Measurements from ENCODE around the gene NTN4.
A peak's percentile ranks its signal among the peaks of the same experiment; 100 is the strongest.
"Not testable (repeated sequence)": the region's sequence is repeated elsewhere in the genome, so short reads cannot be mapped to it uniquely, and the experiment has no call there.

The NTN4 gene

DNA sequence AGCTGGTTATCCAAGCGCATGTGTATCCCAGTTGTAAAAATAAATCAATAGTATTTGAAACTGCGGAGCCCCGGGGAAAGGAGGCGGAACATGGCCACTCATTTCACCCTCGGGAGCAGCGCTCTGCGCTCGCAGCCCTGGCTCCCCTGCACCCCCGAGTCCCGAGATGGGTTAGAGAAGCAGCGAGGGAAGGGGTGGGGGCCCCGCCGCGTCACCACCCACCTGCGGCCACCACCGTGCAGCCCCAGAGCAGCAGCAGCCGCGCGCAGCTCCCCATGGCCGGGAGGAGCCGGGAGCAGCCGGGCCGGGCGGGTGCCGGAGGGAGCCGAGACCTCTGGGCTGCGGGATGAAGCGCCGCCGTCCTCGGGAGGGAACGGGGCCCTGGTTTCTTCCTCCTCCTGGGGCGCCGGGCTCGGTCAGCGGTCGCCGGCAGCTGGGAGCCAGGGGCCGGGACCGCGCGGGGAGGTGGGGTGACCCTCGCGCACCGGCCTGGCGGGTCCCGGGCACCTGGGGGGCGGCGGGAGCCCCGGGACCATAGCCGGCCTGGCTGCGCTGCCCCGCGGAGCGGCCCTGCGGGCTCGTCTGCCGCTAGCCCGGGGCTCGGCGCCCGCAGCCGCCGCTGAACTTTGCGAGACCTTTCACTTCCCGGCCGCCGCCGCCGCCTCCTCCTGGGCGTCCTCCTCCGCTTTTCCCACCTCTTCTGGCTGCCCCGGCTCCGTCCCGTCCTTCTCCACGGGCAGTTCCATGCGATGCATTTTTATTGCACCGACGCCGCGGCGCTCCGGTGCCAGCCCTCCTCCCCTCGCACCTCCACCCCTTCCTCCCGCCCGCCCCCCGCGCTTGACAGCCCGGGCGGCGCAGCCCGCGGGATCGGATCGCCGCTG lies at the start of gene NTN4:
NTN4 (minus strand) TSS at position 732 of the 884 bp plus-strand sequence; CDS start at position 277, 455 bp downstream.
- peak in 1 of 2 donors; percentile 16 for DNase-seq

DNA sequence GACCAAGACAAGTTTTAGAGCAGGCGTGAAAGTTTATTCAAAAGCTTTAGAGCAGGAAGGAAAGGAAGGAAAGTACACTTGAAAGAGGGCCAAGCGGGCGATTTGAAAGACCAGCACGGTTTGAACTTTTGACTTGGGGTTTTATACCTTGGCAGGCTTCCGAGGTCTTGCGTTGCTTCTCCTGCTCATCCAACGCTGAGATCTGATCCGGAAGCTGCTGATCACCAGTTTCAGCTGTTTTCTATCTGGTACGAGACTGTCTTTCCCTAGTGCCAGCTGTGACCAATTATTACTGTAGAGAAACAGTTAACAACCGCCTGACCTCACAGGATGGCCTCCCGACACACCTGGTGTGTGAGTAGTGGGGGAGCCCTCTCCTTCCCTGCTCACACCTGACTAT lies 47.6 kb upstream of the NTN4 start:
- no peak for DNase-seq

DNA sequence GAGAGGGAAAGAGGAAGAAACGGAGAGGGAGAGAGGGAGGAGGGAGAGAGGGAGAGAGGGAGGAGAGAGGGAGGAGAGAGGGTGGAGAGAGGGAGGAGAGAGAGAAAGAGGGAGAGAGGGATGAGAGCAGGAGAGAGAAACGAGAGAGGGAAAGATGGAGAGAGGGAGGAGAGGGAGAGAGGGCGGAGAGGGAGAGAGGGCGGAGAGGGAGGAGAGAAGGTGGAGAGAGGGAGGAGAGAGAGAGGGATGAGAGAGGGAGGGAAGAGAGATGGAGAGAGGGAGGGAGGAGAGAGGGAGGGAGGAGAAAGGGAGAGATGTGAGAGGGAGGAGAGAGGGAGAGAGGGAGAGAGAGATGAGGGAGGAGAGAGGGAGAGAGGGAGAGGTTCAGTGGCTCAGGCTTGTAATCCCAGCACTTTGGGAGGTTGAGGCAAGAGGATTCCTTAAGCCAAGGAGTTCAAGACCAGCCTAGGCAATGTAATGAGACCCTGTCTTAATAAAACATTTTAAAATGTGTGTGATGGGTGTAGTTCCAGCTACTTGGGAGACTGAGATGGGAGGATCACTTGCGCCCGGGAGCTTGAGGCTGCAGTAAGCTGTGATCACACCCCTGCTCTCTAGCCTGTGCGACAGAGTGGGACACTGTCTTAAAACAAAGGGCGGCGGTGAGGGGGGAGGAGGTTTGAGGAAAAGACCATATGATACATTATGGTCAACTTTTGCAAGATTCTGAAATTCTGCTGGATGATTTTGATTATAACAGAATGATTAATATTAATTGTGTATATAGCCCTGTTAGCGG lies 46.9 kb upstream of the NTN4 start:
- DNase-seq: no peak

DNA sequence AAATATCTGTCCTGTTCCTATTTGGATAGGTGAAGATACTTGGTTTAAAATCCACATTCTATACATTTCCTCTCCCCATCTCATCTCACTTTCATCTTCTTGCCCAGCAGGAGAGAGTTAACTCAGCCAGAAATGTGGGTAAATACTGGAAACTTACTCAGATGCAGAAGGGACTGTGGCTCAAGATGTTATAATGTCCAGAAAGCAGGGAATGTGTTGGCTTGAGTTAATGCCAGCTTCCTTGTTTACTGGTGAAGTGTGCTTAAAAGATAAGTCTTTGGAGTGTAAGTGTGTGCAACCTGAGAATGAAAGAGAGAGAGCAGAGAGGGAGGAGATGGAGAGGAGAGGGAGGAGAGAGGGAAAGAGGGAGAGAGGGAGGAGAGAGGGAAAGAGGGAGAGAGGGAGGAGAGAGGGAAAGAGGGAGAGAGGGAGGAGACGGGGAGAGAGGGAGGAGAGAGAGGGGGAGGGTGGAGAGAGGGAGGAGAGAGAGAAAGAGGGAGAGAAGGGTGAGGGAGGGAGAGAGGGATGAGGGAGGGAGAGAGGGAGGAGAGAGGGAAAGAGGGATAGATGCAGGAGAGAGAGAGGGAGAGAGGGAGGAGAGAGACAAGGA lies 46.2 kb upstream of the NTN4 start:
- DNase-seq: no peak

DNA sequence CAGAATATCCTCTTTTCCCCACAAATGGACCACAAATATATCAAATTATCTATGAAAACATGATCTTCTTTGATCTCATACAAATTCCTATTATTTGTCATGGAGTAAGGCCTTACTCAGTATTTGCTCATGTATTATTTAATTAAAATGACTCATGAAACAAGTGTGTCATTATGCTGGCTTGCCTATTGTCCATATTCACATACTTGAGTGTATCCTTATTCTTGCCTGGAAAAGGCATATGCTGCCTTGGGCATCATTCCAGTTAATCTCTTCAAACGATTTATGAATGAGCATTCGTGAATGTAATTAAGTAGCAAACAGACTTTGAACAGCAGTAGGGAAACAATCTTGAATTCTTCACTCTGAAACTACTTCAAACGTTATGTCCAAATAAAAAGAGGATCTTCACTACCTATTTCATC lies 45.6 kb upstream of the NTN4 start:
- DNase-seq: no peak

DNA sequence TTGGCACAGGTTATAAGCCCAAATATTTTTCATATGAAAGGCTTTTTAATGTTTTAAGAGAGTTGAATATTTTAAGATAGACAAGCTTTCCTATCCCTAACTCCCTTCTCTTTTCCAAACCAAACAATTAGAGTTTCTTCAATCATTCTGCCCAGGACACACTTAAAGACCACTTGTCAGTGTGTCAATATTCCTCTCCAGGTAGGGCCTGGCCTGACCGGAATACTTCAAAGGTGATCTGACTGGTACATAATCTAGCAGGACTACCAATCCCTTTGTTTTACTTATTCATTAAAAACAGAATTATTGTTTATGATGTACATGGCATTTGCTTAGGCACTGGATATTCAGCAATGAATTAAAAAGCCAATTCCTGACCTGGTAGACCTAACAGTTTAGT lies 44.0 kb upstream of the NTN4 start:
- no peak for DNase-seq

DNA sequence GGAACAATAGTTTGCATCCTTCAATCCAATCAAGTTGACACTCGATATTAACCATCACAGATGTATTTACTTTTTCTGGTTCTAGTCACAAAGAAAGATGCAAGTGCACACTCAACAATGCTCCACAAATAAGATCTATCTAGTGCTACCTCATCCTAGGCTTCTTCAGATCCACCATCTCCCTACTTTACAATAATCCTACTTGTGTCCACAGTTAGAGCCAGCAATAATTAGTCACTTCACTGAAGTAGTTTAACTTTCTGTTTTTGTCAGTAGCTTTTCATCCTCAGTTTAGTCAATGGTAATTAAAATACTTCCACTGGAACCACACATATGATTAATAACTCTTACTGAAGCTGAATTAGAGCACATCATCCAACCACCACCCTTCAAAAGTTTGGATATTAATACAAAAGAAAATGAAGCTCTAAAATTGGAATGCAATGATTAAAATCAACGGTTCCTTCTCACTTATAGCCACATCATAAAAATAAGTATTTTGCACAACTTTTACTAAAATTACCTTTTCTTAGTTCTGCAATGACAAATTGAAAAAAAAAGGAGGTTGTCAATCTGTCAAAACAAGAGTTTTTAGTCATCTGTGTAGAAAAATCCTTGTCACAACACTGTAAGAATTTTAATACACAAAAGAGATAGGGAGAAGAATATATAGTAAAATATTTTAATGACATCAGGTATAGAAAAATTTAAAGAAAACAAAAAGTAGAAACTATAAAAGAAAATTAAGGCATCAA lies 39.9 kb upstream of the NTN4 start:
- no peak for DNase-seq

DNA sequence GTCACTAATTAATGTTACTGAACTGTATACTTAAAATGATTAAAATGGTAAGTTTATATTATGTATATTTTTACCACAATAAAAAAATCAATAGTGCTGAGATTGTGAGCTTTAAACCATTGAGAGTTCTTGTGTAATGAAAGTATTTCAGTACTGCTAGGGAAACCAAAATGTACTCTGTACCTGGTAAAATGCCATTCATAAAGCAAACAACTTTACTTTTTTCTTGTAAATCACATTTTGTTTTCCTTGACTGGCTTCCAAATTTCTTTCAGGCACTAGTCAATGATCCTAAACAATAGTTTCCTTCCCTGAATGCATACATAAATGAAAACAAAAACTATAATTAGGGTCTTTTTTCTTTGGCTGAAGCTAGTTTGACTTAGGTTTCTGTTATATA lies 38.8 kb upstream of the NTN4 start:
- DNase-seq: no peak

DNA sequence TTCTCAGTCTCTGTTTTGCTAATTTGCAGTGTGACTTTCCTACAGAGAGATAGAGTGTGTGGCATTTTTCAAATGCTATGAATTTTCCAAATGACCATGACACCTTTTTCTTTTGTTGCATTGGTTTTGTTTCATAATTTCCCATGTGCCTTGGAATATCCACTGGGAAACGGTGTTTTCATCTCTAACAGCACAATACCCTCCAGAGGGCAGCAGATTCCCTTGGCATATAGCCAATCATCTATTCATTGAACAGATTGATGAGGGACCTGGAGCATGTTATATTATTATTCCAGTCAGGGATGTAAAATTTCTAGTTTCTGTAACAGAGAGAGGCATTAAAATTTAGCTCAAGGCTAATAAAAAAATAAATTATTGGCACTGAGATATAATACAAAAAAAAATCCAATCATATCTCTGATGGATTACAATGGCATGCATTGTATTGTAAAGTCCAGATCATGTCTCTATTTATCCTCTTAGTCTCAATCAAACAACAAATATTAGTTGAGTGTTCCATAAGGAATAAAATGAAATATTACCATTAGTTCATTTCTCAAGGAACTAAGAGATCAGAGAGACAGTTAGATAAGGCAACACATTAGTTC lies 29.6 kb upstream of the NTN4 start:
- DNase-seq: peak in 1 of 2 donors; percentile 9

DNA sequence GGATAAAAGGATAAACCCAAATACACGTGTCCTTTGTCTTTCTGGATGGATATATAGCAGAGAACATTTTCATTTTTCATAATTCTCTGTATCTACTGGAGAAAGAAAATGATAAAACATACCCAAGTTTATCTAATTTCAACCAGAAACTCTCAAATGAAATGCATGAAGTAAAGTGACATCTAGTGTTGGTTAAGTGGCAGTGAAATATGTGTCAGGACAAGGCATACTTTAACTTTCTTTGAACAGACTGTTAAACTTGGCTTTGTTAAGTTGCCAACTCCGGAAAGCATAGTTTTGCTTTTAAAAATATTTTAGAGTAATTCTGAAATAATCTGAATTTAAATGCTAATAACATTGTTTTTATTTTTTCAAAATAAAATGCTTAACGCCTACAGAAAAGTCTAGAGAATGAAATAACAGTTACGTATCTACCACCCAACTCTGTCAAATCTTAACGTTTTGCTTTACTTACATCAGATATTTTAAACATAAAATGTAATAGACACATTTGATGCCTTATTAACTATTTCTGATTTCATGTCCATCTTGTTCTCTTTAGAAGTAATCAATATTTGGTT lies 25.2 kb upstream of the NTN4 start:
- DNase-seq: peak in 1 of 2 donors; percentile 20

DNA sequence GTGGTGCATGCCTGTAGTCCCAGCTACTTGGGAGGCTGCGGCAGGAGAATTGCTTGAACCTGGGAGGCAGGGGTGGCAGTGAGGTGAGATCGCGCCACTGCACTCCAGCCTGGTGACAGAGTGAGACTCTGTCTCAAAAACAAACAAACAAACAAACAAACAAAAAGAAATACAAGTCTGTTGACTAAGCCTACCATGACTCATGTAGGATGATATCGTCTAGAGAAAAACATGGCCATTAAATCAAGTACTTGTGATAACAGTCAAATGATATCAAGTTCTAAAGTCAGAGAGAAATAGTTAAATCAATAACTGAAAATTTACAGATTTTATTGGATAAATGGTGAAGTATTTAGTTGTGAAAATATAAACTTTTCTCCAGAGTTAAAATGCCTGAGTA lies 21.6 kb upstream of the NTN4 start:
- DNase-seq: not testable (repeated sequence)

DNA sequence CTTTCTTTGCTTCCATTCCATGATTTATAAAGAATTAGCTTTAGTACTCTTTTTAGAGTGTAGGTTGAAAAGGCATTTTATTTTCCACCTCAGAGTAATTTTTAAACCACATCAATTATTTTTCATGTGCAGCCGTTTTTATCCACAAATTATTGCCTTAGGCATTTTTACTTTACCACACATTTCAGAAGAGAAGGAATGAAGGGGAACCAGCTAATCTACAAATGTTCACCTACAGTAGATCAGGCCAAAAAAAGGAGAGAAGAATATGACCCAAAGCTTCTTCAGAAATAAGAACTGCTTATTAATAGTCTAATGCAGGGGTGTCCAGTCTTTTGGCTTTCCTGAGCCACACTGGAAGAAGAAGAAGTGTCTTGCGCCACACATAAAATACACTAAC lies 19.8 kb upstream of the NTN4 start:
- DNase-seq: no peak

DNA sequence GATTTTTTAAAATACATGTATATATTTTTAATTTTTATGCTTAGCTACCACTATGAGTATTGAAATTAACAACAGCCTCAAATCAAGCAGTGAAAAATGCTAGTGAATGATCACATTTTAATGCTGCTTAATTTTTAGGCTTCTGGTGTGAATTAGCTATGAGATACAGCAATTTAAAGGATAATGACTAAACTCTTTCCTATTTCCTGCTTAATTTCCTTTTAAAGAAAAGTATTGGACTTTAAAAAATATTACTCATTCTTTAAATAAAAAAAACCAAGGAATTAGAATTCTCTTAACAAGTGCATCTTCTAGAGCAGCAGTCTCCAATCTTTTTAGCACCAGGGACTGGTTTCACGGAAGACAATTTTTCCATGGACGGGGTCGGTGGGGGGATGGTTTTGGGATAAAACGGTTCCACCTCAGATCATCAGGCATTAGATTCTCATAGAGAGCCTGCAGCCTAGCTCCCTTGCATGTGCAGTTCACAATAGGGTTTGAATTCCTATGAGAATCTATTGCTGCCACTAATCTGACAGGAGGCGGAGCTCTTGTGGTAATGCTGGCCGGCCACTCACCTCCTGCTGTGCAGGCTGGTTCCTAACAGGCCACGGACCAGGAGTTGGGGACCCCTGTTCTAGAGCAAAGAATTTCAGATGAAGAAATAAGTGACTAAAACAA lies 18.6 kb upstream of the NTN4 start:
- no peak for DNase-seq

DNA sequence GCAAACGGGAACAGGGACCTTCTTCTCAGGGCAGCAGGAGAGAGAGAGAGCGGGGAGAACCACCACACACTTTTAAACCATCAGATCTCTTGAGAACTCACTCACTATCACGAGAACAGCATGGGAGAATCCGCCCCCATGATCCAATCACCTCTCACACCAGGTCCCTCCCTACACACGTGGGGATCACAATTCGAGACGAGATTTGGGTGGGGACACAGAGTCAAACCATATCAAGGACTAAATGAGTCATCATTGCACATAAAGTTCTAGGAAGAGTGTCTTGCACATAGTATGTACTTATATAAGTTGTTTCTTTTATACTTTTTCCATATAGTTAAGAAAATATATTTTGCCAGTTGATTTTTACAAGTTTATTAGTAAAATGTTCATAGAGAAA lies 17.6 kb upstream of the NTN4 start:
- DNase-seq: no peak

DNA sequence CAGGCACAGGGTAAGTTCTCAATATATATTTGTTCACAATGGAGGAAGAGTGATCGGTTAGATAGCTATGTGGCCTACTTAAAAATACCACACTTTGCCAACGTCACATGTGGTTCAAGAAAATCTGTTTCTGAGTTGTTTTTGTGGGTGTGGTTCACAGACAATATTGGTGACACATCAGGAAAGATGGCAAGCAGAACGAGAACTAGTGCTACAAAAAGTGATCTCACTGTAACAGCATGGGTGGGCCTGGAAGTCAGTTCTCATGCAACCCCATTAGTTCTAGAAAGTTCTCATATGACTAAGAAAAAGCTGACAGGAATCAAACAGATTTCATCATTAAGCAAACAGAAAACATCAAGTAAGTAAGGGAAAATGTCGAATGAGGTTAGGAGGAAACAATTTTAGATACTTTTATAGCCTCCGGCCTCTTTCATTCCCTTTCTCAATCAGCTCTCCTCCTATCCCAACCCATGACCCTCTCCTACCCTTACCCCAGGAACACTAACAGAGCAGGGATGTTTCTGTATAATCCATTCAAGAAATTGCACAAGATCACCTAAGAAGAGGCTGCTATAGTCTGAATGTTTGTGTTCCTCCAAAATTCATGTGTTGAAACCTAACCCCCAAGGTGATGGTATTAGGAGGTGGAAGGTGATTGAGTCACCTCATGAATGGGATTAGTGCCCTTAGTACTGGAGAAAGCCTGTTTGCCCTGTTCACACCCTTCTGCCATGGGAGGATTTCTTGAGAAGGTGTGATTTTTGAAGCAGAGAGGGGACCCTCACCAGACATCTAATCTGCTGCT lies 15.5 kb upstream of the NTN4 start:
- DNase-seq: peak in 1 of 2 donors; percentile 51

DNA sequence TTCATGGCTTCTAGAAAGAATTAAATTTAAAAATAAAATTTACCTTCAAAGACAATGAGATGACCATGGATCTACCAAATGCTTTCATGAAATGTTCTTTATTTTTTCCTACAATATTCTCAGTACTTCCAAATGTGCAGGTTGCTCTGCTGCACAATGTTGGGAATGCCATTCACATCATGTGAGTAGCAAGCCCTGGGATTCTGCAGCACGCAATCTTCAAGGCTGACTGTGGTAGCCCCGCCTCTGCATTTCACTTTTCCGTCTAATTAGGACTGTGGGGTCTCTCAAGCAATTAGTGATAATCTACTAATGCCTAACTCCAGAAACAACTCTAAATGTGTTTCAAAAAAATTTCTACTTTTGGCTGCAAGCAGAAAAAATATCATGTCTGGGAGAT lies 13.7 kb upstream of the NTN4 start:
- DNase-seq: no peak

DNA sequence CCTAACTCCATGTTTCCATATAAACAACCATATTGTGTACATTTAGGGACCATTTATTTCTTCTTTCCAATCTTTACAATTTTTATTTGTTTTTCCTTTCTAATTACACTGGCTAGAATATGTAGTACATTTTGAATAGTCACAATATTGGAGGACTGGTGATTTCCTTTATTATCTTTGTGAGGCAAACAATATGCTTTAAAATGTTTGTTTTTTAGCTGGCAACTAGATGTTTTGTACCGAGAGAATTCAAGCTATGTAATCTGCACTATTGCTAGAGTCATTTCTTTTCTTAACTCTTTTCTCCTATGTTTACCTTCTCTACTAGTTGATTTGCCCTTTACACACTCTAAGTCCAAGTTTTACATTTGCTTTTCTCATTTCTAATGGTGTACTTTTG lies 13.3 kb upstream of the NTN4 start:
- DNase-seq: no peak

DNA sequence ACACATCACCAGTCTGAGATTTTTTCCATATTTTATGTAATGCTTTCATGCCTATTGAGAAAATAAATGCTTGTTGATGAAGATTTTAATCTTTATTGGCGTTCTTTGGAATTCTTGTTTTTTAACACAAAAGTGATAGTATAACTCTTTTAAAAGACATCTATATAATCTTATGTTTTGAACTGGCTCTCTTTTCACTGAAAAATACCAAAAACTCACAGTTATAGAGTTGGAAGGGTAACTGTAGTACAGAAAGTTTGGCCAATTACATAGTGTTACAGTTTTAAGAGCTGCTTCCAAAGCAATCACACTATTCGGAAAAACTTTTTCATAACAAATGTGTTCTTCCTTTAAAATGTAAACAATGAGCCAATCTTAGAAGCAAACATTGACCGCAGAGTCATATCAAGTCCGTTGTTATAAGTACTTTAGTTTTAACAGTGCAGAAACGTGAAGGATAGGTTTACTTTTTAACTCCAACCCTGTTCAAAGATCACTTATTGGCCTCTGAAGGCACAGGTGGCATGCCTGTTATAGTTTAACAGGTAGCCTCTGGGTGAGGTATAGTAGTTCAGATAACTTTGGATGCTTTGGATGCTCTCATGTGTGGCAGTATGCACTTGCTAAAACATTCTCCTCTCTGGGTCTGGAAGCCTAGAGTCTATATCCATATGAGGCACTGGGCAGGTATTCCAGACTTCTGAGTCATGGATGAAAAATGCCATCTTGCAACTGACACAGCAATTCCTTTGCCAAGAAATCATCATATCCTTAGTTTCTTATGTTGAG lies 12.1 kb upstream of the NTN4 start:
- DNase-seq: no peak

DNA sequence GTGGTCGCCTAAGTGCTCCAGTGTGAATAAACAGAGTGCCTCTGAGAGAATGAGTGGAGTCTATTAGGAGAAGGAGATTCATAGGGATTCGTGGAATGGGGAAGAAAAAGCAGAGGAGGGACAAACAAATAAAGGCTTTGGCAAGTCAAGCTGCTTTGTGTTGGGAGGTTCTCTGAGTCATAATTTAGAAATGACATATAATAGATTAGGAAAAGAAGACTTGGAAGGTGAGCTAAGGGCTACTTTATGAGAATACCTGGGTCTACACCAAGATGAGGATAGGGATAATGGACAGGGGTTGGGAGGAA lies 6.4 kb upstream of the NTN4 start:
- no peak for DNase-seq
